Globus pallidus (tissue), 1 donor: ENCODE results near the gene ERRFI1.
"Not testable (repeated sequence)": the region's sequence is repeated elsewhere in the genome, so short reads cannot be mapped to it uniquely, and the experiment has no call there.

Experiments used
- DNase-seq: peaks from one replicate; pipeline ENCODE4 v3.0.0-alpha.2; 2015; ENCODE audit warnings: low spot score

Gene ERRFI1

GRCh38 chr1:7967651-7968050 lies 58.5 kb downstream of the ERRFI1 start:
- no peak for DNase-seq

- no peak for DNase-seq
Measured at GRCh38 chr1:7967196-7967595, 58.9 kb downstream of the ERRFI1 start.

GRCh38 chr1:7964476-7964875 lies 61.6 kb downstream of the ERRFI1 start:
- DNase-seq: no peak

- not testable (repeated sequence) for DNase-seq
Measured at GRCh38 chr1:7963841-7964240, 62.3 kb downstream of the ERRFI1 start.

- DNase-seq: not testable (repeated sequence)
Measured at GRCh38 chr1:7963378-7963730, 62.8 kb downstream of the ERRFI1 start.

GRCh38 chr1:7962636-7963377 lies 63.3 kb downstream of the ERRFI1 start:
- no peak for DNase-seq

GRCh38 chr1:7962014-7962335 lies 64.1 kb downstream of the ERRFI1 start:
- DNase-seq: no peak
